ENCODE measurements around the gene DNAH10.

- TF ChIP-seq NFIC (IDR thresholded peaks at IDR 0.05; ENCODE audit: low read depth, low read length) (no peak), SMC3 (IDR thresholded peaks at IDR 0.05; ENCODE audit: borderline replicate concordance, low read length) (no peak), EZH2 (IDR thresholded peaks at IDR 0.05; ENCODE audit: borderline replicate concordance, control insufficient read depth, low read depth, low read length) (no peak), SMARCA5 (IDR thresholded peaks at IDR 0.05) (no peak), ZBTB4 (CRISPR knock-in tag; IDR thresholded peaks at IDR 0.05) (no peak), RAD21 (IDR thresholded peaks at IDR 0.05; ENCODE audit: insufficient read depth, low read depth, low read length) (no peak), MEF2A (IDR thresholded peaks at IDR 0.05; ENCODE audit: insufficient read depth, low read depth, low read length) (no peak), SP1 (IDR thresholded peaks at IDR 0.05; ENCODE audit: low read depth, low read length) (no peak), SREBF1 (IDR thresholded peaks at IDR 0.05; ENCODE audit: low read length) (no peak), E4F1 (IDR thresholded peaks at IDR 0.05; ENCODE audit: borderline replicate concordance, partially characterized antibody) (no peak), SREBF2 (IDR thresholded peaks at IDR 0.05; ENCODE audit: low read length) (no peak)
These were observed 583 bp downstream of the DNAH10 start for GRCh38 chr12:123762715-123763052.
